ENCODE data around the gene OR2J3. TPM values are rescaled to one million over a fixed set of nuclear protein-coding genes. Genes with fewer than 3 reads are reported as not detected.

The OR2J3 gene
- total RNA-seq, result not detected

GRCh38 chr6:29107758-29108157 is at the start of gene OR2J3:
OR2J3 (plus strand) TSS chr6:29108058; CDS start chr6:29111891, 3,833 bp downstream.

GRCh38 chr6:29087213-29087612 is 20.6 kb upstream of the OR2J3 start, which contains the start of gene OR2B3:
OR2B3 (minus strand) TSS chr6:29087313; CDS start chr6:29087248, 65 bp downstream.

GRCh38 chr6:29099190-29099589 is 8.7 kb upstream of the OR2J3 start, which contains the start of gene OR2J1:
OR2J1 (plus strand) TSS chr6:29099490; CDS start chr6:29100943, 1,453 bp downstream.

Other genes starting within 250 kb of the OR2J3 start
- 97.0 TPM for gene TRIM27, start 184.1 kb upstream of the OR2J3 start, total RNA-seq
- 8.1 TPM for gene ZNF311, start 102.7 kb upstream of the OR2J3 start, total RNA-seq
- not detected for gene OR2W1, start 62.9 kb upstream of the OR2J3 start, total RNA-seq
- gene OR2B3, start 20.7 kb upstream of the OR2J3 start, total RNA-seq, result not detected
- not detected for gene OR2J1, start 8.6 kb upstream of the OR2J3 start, total RNA-seq
- not detected for gene OR2J2, start 62.8 kb downstream of the OR2J3 start, total RNA-seq
- not detected for gene OR14J1, start 193.6 kb downstream of the OR2J3 start, total RNA-seq